Measurements from ENCODE around the gene PLPP1.

PLPP1 gene

GRCh38 chr5:55411876-55412275 lies 122.9 kb downstream of the PLPP1 start:
- Histone ChIP-seq H3K4me3 (ENCODE audit: low read depth in 1 of 2, low read length in 1 of 2) (no peak overlapping the region), H3K27ac (no peak overlapping the region), H3K36me3 (peaks cover 50% of the 10 kb centered on the region), H3K4me1 (ENCODE audit: control insufficient read depth in 1 of 2, insufficient read depth in 1 of 2, low read depth in 1 of 2, low read length in 1 of 2) (no peaks in the 10 kb centered on the region), H3K9me3 (no peaks in the 10 kb centered on the region), H3K27me3 (no peaks in the 10 kb centered on the region)
- TF ChIP-seq CTCF (IDR thresholded peaks at IDR 0.05), result no peak

GRCh38 chr5:55410845-55411244 lies 123.9 kb downstream of the PLPP1 start:
- Histone ChIP-seq H3K27me3 (no peaks in the 10 kb centered on the region), H3K4me1 (ENCODE audit: control insufficient read depth in 1 of 2, insufficient read depth in 1 of 2, low read depth in 1 of 2, low read length in 1 of 2) (no peaks in the 10 kb centered on the region), H3K4me3 (ENCODE audit: low read depth in 1 of 2, low read length in 1 of 2) (no peak overlapping the region), H3K36me3 (peaks cover 55% of the 10 kb centered on the region), H3K27ac (no peak overlapping the region), H3K9me3 (no peaks in the 10 kb centered on the region)
- no peak for TF ChIP-seq CTCF (IDR thresholded peaks at IDR 0.05)

- Histone ChIP-seq H3K9me3 (no peaks in the 10 kb centered on the region), H3K27me3 (no peaks in the 10 kb centered on the region), H3K4me1 (ENCODE audit: control insufficient read depth in 1 of 2, insufficient read depth in 1 of 2, low read depth in 1 of 2, low read length in 1 of 2) (no peaks in the 10 kb centered on the region), H3K4me3 (ENCODE audit: low read depth in 1 of 2, low read length in 1 of 2) (no peak overlapping the region), H3K36me3 (peaks cover 56% of the 10 kb centered on the region), H3K27ac (no peak overlapping the region)
- no peak for TF ChIP-seq CTCF (IDR thresholded peaks at IDR 0.05)
Observed at GRCh38 chr5:55409775-55410174, 125.0 kb downstream of the PLPP1 start.

GRCh38 chr5:55407984-55408383 lies 126.8 kb downstream of the PLPP1 start:
- no peaks in the 10 kb centered on the region for H3K9me3 ChIP-seq
- H3K36me3 ChIP-seq, result peaks cover 57% of the 10 kb centered on the region
- no peak overlapping the region for H3K27ac ChIP-seq
- no peak overlapping the region for H3K4me3 ChIP-seq (ENCODE audit: low read depth in 1 of 2, low read length in 1 of 2)
- no peaks in the 10 kb centered on the region for H3K4me1 ChIP-seq (ENCODE audit: control insufficient read depth in 1 of 2, insufficient read depth in 1 of 2, low read depth in 1 of 2, low read length in 1 of 2)
- no peak for TF ChIP-seq CTCF (IDR thresholded peaks at IDR 0.05)
- no peaks in the 10 kb centered on the region for H3K27me3 ChIP-seq

GRCh38 chr5:55407059-55407684 lies 127.6 kb downstream of the PLPP1 start:
- Histone ChIP-seq H3K27me3 (no peaks in the 10 kb centered on the region), H3K36me3 (peaks cover 56% of the 10 kb centered on the region), H3K27ac (no peak overlapping the region), H3K4me1 (ENCODE audit: control insufficient read depth in 1 of 2, insufficient read depth in 1 of 2, low read depth in 1 of 2, low read length in 1 of 2) (no peaks in the 10 kb centered on the region), H3K9me3 (no peaks in the 10 kb centered on the region), H3K4me3 (ENCODE audit: low read depth in 1 of 2, low read length in 1 of 2) (no peak overlapping the region)
- no peak for TF ChIP-seq CTCF (IDR thresholded peaks at IDR 0.05)
